Measurements from ENCODE around the gene PIK3IP1.

DNA sequence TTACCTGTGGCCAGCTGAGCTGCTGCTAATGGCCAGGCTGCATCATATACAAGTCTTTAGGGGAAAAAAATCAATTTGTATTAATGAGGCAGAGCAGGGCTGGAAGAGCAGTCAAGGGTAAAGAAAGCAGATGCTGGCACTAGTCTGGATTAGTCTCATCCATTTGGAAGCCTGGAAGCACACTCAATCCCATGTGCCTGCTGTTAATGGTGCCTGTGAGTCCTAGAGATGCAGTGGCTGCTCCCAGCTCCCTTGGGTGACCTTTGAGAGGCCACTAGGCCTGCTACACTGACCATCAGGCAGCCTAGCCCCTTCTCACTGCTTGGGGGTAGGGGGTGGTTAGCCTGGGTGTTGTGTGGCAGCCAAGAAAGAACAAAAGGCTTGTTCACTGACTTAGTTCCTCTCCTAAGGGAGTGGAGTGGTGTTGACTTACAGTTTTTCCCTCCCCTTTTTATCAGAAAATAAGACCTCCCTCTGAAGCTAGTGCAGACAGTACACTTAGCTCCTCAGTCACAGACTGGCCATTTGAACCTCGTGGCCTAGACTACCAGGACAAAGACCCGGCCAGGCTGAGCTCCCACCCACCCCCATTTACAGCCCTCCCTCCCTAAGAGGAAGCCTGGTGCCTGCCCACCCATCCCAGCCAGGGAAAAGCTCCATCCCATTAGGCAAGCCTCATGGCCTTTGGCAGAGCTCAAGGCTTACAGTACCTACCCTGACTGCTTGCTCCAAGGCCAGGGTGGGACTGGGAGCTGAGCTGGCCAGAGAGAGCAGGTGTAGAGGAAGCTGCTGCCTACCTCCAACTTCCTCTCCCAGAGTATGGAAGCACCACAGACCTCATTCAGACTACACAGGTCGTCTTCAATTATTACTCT, 7.8 kb downstream of the PIK3IP1 start:
- TF ChIP-seq ZNF8 (CRISPR knock-in tag; IDR thresholded peaks at IDR 0.05) (no peak), TOX (CRISPR knock-in tag; IDR thresholded peaks at IDR 0.05; ENCODE audit: borderline replicate concordance) (no peak), ZFP3 (CRISPR knock-in tag; IDR thresholded peaks at IDR 0.05) (no peak), GLIS3 (CRISPR knock-in tag; IDR thresholded peaks at IDR 0.05) (no peak), ZC3H10 (CRISPR knock-in tag; IDR thresholded peaks at IDR 0.05) (no peak), ESRRG (CRISPR knock-in tag; IDR thresholded peaks at IDR 0.05) (no peak)
- TF ChIP-seq, protein P1, sequence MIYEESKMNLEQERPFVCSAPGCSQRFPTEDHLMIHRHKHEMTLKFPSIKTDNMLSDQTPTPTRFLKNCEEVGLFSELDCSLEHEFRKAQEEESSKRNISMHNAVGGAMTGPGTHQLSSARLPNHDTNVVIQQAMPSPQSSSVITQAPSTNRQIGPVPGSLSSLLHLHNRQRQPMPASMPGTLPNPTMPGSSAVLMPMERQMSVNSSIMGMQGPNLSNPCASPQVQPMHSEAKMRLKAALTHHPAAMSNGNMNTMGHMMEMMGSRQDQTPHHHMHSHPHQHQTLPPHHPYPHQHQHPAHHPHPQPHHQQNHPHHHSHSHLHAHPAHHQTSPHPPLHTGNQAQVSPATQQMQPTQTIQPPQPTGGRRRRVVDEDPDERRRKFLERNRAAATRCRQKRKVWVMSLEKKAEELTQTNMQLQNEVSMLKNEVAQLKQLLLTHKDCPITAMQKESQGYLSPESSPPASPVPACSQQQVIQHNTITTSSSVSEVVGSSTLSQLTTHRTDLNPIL (CRISPR knock-in tag; IDR thresholded peaks at IDR 0.05; ENCODE audit: low read depth): no peak

Measured in SK-N-SH treated with all-trans-retinoic acid at 6 μM for 48 hours (cell line).